KMS-11 (cell line): ENCODE results near the gene MEF2D.

ENCODE experiments used
- H2AFZ ChIP-seq: fragments of 200-600 bp; sonication (generic); 2 replicates; pipeline ENCODE4 v1.6.1; 2016; ENCODE audit warnings: antibody characterized with exemption, mixed run types, low read depth
- H3K27ac ChIP-seq: fragments of 200-600 bp; sonication (generic); 2 replicates; pipeline ENCODE4 v1.6.1; 2016; ENCODE audit warnings: mild to moderate bottlenecking, mixed run types
- H3K27me3 ChIP-seq: fragments of 200-600 bp; sonication (generic); 2 replicates; pipeline ENCODE4 v1.6.1; 2017; ENCODE audit warnings: mild to moderate bottlenecking, low read depth, mixed run types, moderate library complexity; ENCODE audit not compliant: insufficient read depth
- H3K36me3 ChIP-seq: fragments of 200-600 bp; sonication (generic); 2 replicates; pipeline ENCODE4 v1.6.1; 2017; ENCODE audit warnings: mild to moderate bottlenecking, mixed run types; ENCODE audit not compliant: insufficient read depth
- H3K4me1 ChIP-seq: fragments of 200-600 bp; sonication (generic); 2 replicates; pipeline ENCODE4 v1.6.1; 2016; ENCODE audit warnings: mild to moderate bottlenecking, low read depth, mixed run types; ENCODE audit not compliant: poor library complexity, severe bottlenecking
- H3K4me2 ChIP-seq: fragments of 200-600 bp; sonication (generic); 2 replicates; pipeline ENCODE4 v1.7.0; 2016; ENCODE audit warnings: mild to moderate bottlenecking, mixed run types
- H3K4me3 ChIP-seq: fragments of 200-600 bp; sonication (generic); IDR thresholded peaks from 2 replicates; pipeline ENCODE4 v1.6.1; 2017; ENCODE audit warnings: low read depth, low read length, mixed read lengths; ENCODE audit not compliant: insufficient read depth
- H3K79me2 ChIP-seq: fragments of 200-600 bp; sonication (generic); 2 replicates; pipeline ENCODE4 v1.6.1; 2016; ENCODE audit warnings: low read depth, mixed run types; ENCODE audit not compliant: insufficient read depth
- H3K9ac ChIP-seq: fragments of 200-600 bp; sonication (generic); 2 replicates; pipeline ENCODE4 v1.6.1; 2016; ENCODE audit warnings: mild to moderate bottlenecking, mixed run types
- H4K20me1 ChIP-seq: fragments of 200-600 bp; sonication (generic); 2 replicates; pipeline ENCODE4 v1.6.1; 2016; ENCODE audit warnings: mild to moderate bottlenecking, mixed run types; ENCODE audit not compliant: insufficient read depth
- CTCF ChIP-seq: fragments of 200-600 bp; sonication (generic); conservative IDR thresholded peaks from 2 replicates; pipeline ENCODE4 v1.6.1; 2017; ENCODE audit warnings: low read depth, mild to moderate bottlenecking, antibody characterized with exemption, low read length, moderate library complexity, mixed read lengths

Gene MEF2D

GRCh38 chr1:156513185-156513584 lies 12.6 kb upstream of the MEF2D start:
- no peak overlapping the region for H3K4me3 ChIP-seq
- H2AFZ ChIP-seq, result no peak overlapping the region
- TF ChIP-seq CTCF, result no peak
- no peaks in the 10 kb centered on the region; the same call in 1 of the 2 replicates for H3K27me3 ChIP-seq
- H3K9ac ChIP-seq, result no peak overlapping the region
- no peak overlapping the region for H3K27ac ChIP-seq
- H3K36me3 ChIP-seq, result no peaks in the 10 kb centered on the region
- H4K20me1 ChIP-seq, result no peaks in the 10 kb centered on the region
- no peak overlapping the region for H3K4me2 ChIP-seq
- no peaks in the 10 kb centered on the region for H3K79me2 ChIP-seq
- peaks cover 6% of the 10 kb centered on the region for H3K4me1 ChIP-seq

GRCh38 chr1:156511644-156512043 lies 11.1 kb upstream of the MEF2D start:
- H3K4me2 ChIP-seq, result no peak overlapping the region
- TF ChIP-seq CTCF, result no peak
- peaks cover 19% of the 10 kb centered on the region for H3K4me1 ChIP-seq
- H3K27me3 ChIP-seq, result no peaks in the 10 kb centered on the region; the same call in 1 of the 2 replicates
- no peak overlapping the region for H3K4me3 ChIP-seq
- no peaks in the 10 kb centered on the region for H4K20me1 ChIP-seq
- no peaks in the 10 kb centered on the region for H3K79me2 ChIP-seq
- no peaks in the 10 kb centered on the region for H3K36me3 ChIP-seq
- H3K27ac ChIP-seq, result no peak overlapping the region
- no peak overlapping the region for H2AFZ ChIP-seq
- no peak overlapping the region for H3K9ac ChIP-seq

GRCh38 chr1:156510709-156511108 lies 10.1 kb upstream of the MEF2D start:
- H3K4me2 ChIP-seq, result no peak overlapping the region
- H2AFZ ChIP-seq, result no peak overlapping the region
- H3K27me3 ChIP-seq, result no peaks in the 10 kb centered on the region; the same call in 1 of the 2 replicates
- H3K36me3 ChIP-seq, result no peaks in the 10 kb centered on the region
- H3K9ac ChIP-seq, result no peak overlapping the region
- no peak overlapping the region for H3K27ac ChIP-seq
- no peak overlapping the region for H3K4me3 ChIP-seq
- H3K4me1 ChIP-seq, result peaks cover 29% of the 10 kb centered on the region
- H4K20me1 ChIP-seq, result no peaks in the 10 kb centered on the region
- H3K79me2 ChIP-seq, result no peaks in the 10 kb centered on the region
- TF ChIP-seq CTCF, result no peak

- peaks cover 36% of the 10 kb centered on the region for H3K4me1 ChIP-seq
- H3K27ac ChIP-seq, result no peak overlapping the region
These were observed 9.0 kb upstream of the MEF2D start for GRCh38 chr1:156509424-156510034.

More at GRCh38 chr1:156509424-156510034, 9.0 kb upstream of the MEF2D start:
- H3K79me2 ChIP-seq, result no peaks in the 10 kb centered on the region
- no peak overlapping the region for H3K9ac ChIP-seq
- no peaks in the 10 kb centered on the region for H3K36me3 ChIP-seq
- no peak overlapping the region for H3K4me2 ChIP-seq
- H4K20me1 ChIP-seq, result no peaks in the 10 kb centered on the region
- no peaks in the 10 kb centered on the region; the same call in 1 of the 2 replicates for H3K27me3 ChIP-seq
- no peak overlapping the region for H2AFZ ChIP-seq
- TF ChIP-seq CTCF, result no peak
- no peak overlapping the region for H3K4me3 ChIP-seq
